IMR-90 (cell line): ENCODE results near the gene C12orf57. TPM values are rescaled to one million over a fixed set of nuclear protein-coding genes. Genes with fewer than 3 reads are reported as not detected.

Source experiments
- ATAC-seq: fragments of 200-7000 bp; cut with Tn5 transposase; 2 replicates; pipeline ENCODE4 v1.9.1; 2020; ENCODE audit warnings: low read depth, mild to moderate bottlenecking, moderate library complexity
- BruUV-seq: library from RNA; stranded (reverse); fragments of 400-500 nt; replicated peaks from 2 replicates; lab custom pipeline; 2021; lab: Mats Ljungman, UMichigan
- CTCF ChIA-PET: fragments of 300-600 bp; formaldehyde crosslinking; extraction: SDS; loops from one replicate; lab custom pipeline; 2021; ENCODE audit warnings: antibody characterized with exemption; lab: Yijun Ruan, JAX
- POLR2A ChIA-PET: fragments of 300-600 bp; sonication (Branson Sonifier 250); formaldehyde crosslinking; loops from one replicate; lab custom pipeline; 2022; ENCODE audit warnings: antibody characterized with exemption; ENCODE audit not compliant: unreplicated experiment; lab: Charles Lee
- DNase-seq: peaks from one replicate; pipeline ENCODE4 v3.0.0; 2013
- H2AFZ ChIP-seq: replicated peaks from 2 replicates; pipeline ENCODE3; 2013; ENCODE audit warnings: low read length, mild to moderate bottlenecking; ENCODE audit not compliant: poor library complexity
- H2AK5ac ChIP-seq: 2 replicates; pipeline ENCODE4 v1.6.1; 2013; ENCODE audit warnings: low read depth, low read length, inconsistent platforms
- H2AK9ac ChIP-seq: replicated peaks from 2 replicates; pipeline ENCODE3; 2013; ENCODE audit warnings: mild to moderate bottlenecking, low read depth, low read length, moderate library complexity; ENCODE audit not compliant: poor library complexity
- H2BK120ac ChIP-seq: 2 replicates; pipeline ENCODE4 v1.6.1; 2013; ENCODE audit warnings: low read depth, low read length, inconsistent platforms
- H2BK15ac ChIP-seq: 3 replicates; pipeline ENCODE4 v1.6.1; 2013; ENCODE audit warnings: low read depth, low read length, inconsistent platforms
- H2BK20ac ChIP-seq: 2 replicates; pipeline ENCODE4 v1.6.1; 2013; ENCODE audit warnings: low read depth, mild to moderate bottlenecking, inconsistent platforms, low read length, moderate library complexity
- H2BK5ac ChIP-seq: 2 replicates; pipeline ENCODE4 v1.6.1; 2013; ENCODE audit warnings: mild to moderate bottlenecking, low read depth, low read length, inconsistent platforms; ENCODE audit not compliant: poor library complexity, severe bottlenecking
- H3K14ac ChIP-seq: replicated peaks from 2 replicates; pipeline ENCODE4 v1.6.1; 2013; ENCODE audit warnings: low read depth, low read length, inconsistent platforms
- H3K18ac ChIP-seq: 2 replicates; pipeline ENCODE4 v1.6.1; 2013; ENCODE audit warnings: low read depth, low read length, control low read depth
- H3K23ac ChIP-seq: 2 replicates; pipeline ENCODE4 v1.6.1; 2013; ENCODE audit warnings: low read depth, low read length, inconsistent platforms
- H3K27ac ChIP-seq: 2 replicates; pipeline ENCODE4 v1.5.1; 2013; ENCODE audit warnings: mild to moderate bottlenecking, control low read depth, low read length; ENCODE audit not compliant: insufficient read depth
- H3K27me3 ChIP-seq: 2 replicates; pipeline ENCODE4 v1.6.1; 2013; ENCODE audit warnings: low read length; ENCODE audit not compliant: control insufficient read depth, insufficient read depth
- H3K36me3 ChIP-seq: 2 replicates; pipeline ENCODE4 v1.6.1; 2013; ENCODE audit warnings: low read length, mixed read lengths; ENCODE audit not compliant: control insufficient read depth, insufficient read depth
- H3K4ac ChIP-seq: 2 replicates; pipeline ENCODE4 v1.6.1; 2013; ENCODE audit warnings: low read depth, low read length, inconsistent platforms
- H3K4me1 ChIP-seq: 2 replicates; pipeline ENCODE4 v1.6.1; 2013; ENCODE audit warnings: low read length, mixed read lengths; ENCODE audit not compliant: control insufficient read depth, insufficient read depth
- H3K4me2 ChIP-seq: 2 replicates; pipeline ENCODE4 v1.6.1; 2013; ENCODE audit warnings: low read depth, mild to moderate bottlenecking, control low read depth, low read length, moderate library complexity
- H3K4me3 ChIP-seq: 2 replicates; pipeline ENCODE4 v1.5.1; 2013; ENCODE audit warnings: low read depth, mild to moderate bottlenecking, control low read depth, low read length, moderate library complexity; ENCODE audit not compliant: insufficient read depth
- H3K56ac ChIP-seq: 2 replicates; pipeline ENCODE4 v1.6.1; 2013; ENCODE audit warnings: low read length, inconsistent platforms; ENCODE audit not compliant: insufficient read depth; ENCODE audit errors: extremely low read depth
- H3K79me1 ChIP-seq, 2 experiments: 2 replicates each; pipeline ENCODE4 v1.6.1; 2013; ENCODE audit warnings: low read length in 2 of 2, inconsistent platforms in 1 of 2, low read depth in 1 of 2
- H3K9ac ChIP-seq: 2 replicates; pipeline ENCODE4 v1.6.1; 2013; ENCODE audit warnings: low read depth, low read length, control low read depth
- H3K9me1 ChIP-seq: 2 replicates; pipeline ENCODE4 v1.6.1; 2013; ENCODE audit warnings: low read length, inconsistent platforms; ENCODE audit not compliant: insufficient read depth
- H3K9me3 ChIP-seq: 2 replicates; pipeline ENCODE4 v1.6.1; 2013; ENCODE audit warnings: low read length; ENCODE audit not compliant: control insufficient read depth, insufficient read depth
- H4K20me1 ChIP-seq: 2 replicates; pipeline ENCODE4 v1.6.1; 2013; ENCODE audit warnings: low read length, inconsistent platforms; ENCODE audit not compliant: insufficient read depth
- H4K5ac ChIP-seq: 2 replicates; pipeline ENCODE4 v1.6.1; 2013; ENCODE audit warnings: mild to moderate bottlenecking, low read depth, low read length, control low read depth
- H4K8ac ChIP-seq, 2 experiments: 2 replicates each; pipeline ENCODE4 v1.6.1; 2013; ENCODE audit warnings: low read depth in 2 of 2, low read length in 2 of 2, control low read depth in 1 of 2, inconsistent platforms in 1 of 2
- H4K91ac ChIP-seq: 2 replicates; pipeline ENCODE4 v1.6.1; 2013; ENCODE audit warnings: low read depth, low read length, inconsistent platforms; ENCODE audit not compliant: insufficient read depth
- BHLHE40 ChIP-seq: fragments of 150-350 bp; IDR thresholded peaks from 2 replicates; pipeline ENCODE4 v1.6.1; 2016; ENCODE audit warnings: mild to moderate bottlenecking, low read depth, low read length
- CEBPB ChIP-seq: IDR thresholded peaks from 2 replicates; pipeline ENCODE4 v1.6.1; 2012; ENCODE audit warnings: low read depth, low read length, improper control_type of control experiment
- CHD1 ChIP-seq: IDR thresholded peaks from 2 replicates; pipeline ENCODE4 v1.6.1; 2012; ENCODE audit warnings: low read depth, low read length, improper control_type of control experiment
- CTCF ChIP-seq: conservative IDR thresholded peaks from 2 replicates; pipeline ENCODE4 v1.5.1; 2012; ENCODE audit warnings: mild to moderate bottlenecking, low read depth, low read length, improper control_type of control experiment
- ELK1 ChIP-seq: fragments of 150-350 bp; IDR thresholded peaks from 2 replicates; pipeline ENCODE4 v1.6.1; 2016; ENCODE audit warnings: low read depth, mild to moderate bottlenecking, low read length, moderate library complexity, borderline replicate concordance
- FOS ChIP-seq: fragments of 150-350 bp; IDR thresholded peaks from 2 replicates; pipeline ENCODE4 v1.6.1; 2016; ENCODE audit warnings: low read depth, low read length
- MAFK ChIP-seq: IDR thresholded peaks from 2 replicates; pipeline ENCODE4 v1.6.1; 2012; ENCODE audit warnings: low read depth, low read length, improper control_type of control experiment
- MAZ ChIP-seq: IDR thresholded peaks from 2 replicates; pipeline ENCODE4 v1.6.1; 2012; ENCODE audit warnings: low read depth, mild to moderate bottlenecking, low read length, improper control_type of control experiment, moderate library complexity, borderline replicate concordance
- MXI1 ChIP-seq: IDR thresholded peaks from 2 replicates; pipeline ENCODE4 v1.6.1; 2012; ENCODE audit warnings: low read depth, mild to moderate bottlenecking, low read length, moderate library complexity, borderline replicate concordance
- NFE2L2 ChIP-seq: fragments of 150-350 bp; IDR thresholded peaks from 2 replicates; pipeline ENCODE4 v1.6.1; 2016; ENCODE audit warnings: low read depth, mild to moderate bottlenecking, low read length
- RAD21 ChIP-seq: IDR thresholded peaks from 2 replicates; pipeline ENCODE4 v1.6.1; 2012; ENCODE audit warnings: low read length, improper control_type of control experiment
- RCOR1 ChIP-seq: IDR thresholded peaks from 2 replicates; pipeline ENCODE4 v1.6.1; 2012; ENCODE audit warnings: mild to moderate bottlenecking, low read length, improper control_type of control experiment; ENCODE audit not compliant: insufficient replicate concordance
- RFX5 ChIP-seq: IDR thresholded peaks from 2 replicates; pipeline ENCODE4 v1.8.0; 2012; ENCODE audit warnings: low read depth, mild to moderate bottlenecking, low read length, moderate library complexity
- SMC3 ChIP-seq: fragments of 150-350 bp; IDR thresholded peaks from 2 replicates; pipeline ENCODE4 v1.6.1; 2016; ENCODE audit warnings: low read depth, mild to moderate bottlenecking, antibody characterized with exemption, low read length, moderate library complexity
- USF2 ChIP-seq: fragments of 150-350 bp; IDR thresholded peaks from 2 replicates; pipeline ENCODE4 v1.6.1; 2017; ENCODE audit warnings: mild to moderate bottlenecking, antibody characterized with exemption, low read length, low read depth
- whole genome bisulfite sequencing, 2 experiments: methylation state at CpG; one replicate each; pipeline versions ENCODE4 v1.1.5 to v1.1.7; 2013; ENCODE audit warnings: missing lambda C conversion rate in 2 of 2; ENCODE audit not compliant: insufficient read length in 1 of 2; ENCODE audit errors: extremely low coverage in 2 of 2; 5-methylcytosine and 5-hydroxymethylcytosine counted together
- dilution Hi-C: fragments of 300-500 bp; cut with HindIII; formaldehyde crosslinking; loops from one replicate; pipeline ENCODE4 v1.14.3; 2018; ENCODE audit warnings: low sequenced_read_pairs; ENCODE audit not compliant: unreplicated experiment
- in situ Hi-C: fragments of 300-500 bp; cut with MboI; formaldehyde crosslinking; loops from 3 replicates; pipeline ENCODE4 v1.14.3; 2019; ENCODE audit warnings: low sequenced_read_pairs, inconsistent platforms, mixed read lengths
- intact Hi-C: fragments of 100-400 bp; cut with micrococcal nuclease; formaldehyde crosslinking; loops from 2 replicates; pipeline ENCODE4 v1.10.0; 2022
- polyA plus RNA-seq, 3 experiments: library from polyadenylated mRNA; depleted of rRNA; stranded (reverse); fragments of >200 nt; gene quantifications; 2 replicates each; pipeline ENCODE4 v1.2.3, GENCODE V29; 2012; ENCODE audit warnings: low replicate concordance in 1 of 3
- total RNA-seq: library from RNA; depleted of rRNA; stranded (reverse); fragments of >200 nt; gene quantifications from 2 replicates; pipeline ENCODE4 v1.2.3, GENCODE V29; 2012

The C12orf57 gene
- total and polyA plus RNA-seq, 2 of the 4 experiments (the other 2 are of a cell fraction), result 238 to 530 TPM

- Histone ChIP-seq H3K9me3 (no peaks in the 10 kb centered on the region), H3K56ac (no peak overlapping the region), H3K4me1 (peaks cover 9% of the 10 kb centered on the region), H3K9ac (no peak overlapping the region), H2BK5ac (no peak overlapping the region), H4K20me1 (peaks cover 43% of the 10 kb centered on the region), H2AK5ac (no peak overlapping the region), H2BK120ac (no peak overlapping the region), H3K9me1 (peaks cover 9% of the 10 kb centered on the region), H2BK20ac (no peak overlapping the region), H3K23ac (no peak overlapping the region), H4K5ac (no peak overlapping the region), H3K4me2 (no peak overlapping the region), H4K8ac (no peak overlapping the region), H3K36me3 (peaks cover 51% of the 10 kb centered on the region), H3K79me1 (peaks cover 12 to 68% of the 10 kb centered on the region in 2 experiments; a peak in 3 of 4 replicates), H4K91ac (no peak overlapping the region), H3K27me3 (no peaks in the 10 kb centered on the region), H3K4ac (no peak overlapping the region), H3K4me3 (no peak overlapping the region), H3K18ac (no peak overlapping the region), H2AK9ac (peak overlapping the region; percentile 58), H2AFZ (no peak overlapping the region), H3K27ac (no peak overlapping the region), H2BK15ac (no peak overlapping the region), H3K14ac (no peak overlapping the region)
- CTCF ChIA-PET, result no interaction called here
- dilution Hi-C loops (no loop called here), intact Hi-C loops (no loop called here), in situ Hi-C loops (no loop called here)
- no TSS peak for BruUV-seq
- POLR2A ChIA-PET, result no interaction called here
- 100% methylated on average over 1 of the region's 14 CpGs; no CpG with 5 or more reads in 1 of the 2 experiments for WGBS, 2 experiments
- ATAC-seq, result no peak
- DNase-seq, result no peak
- TF ChIP-seq SMC3, result no peak
- no peak for TF ChIP-seq RAD21
- TF ChIP-seq RFX5, result no peak
- no peak for TF ChIP-seq ELK1
- TF ChIP-seq CTCF, result no peak
- no peak for TF ChIP-seq MAFK
- no peak for TF ChIP-seq FOS
- TF ChIP-seq USF2, result no peak
- no peak for TF ChIP-seq CHD1
- TF ChIP-seq NFE2L2, result no peak
- no peak for TF ChIP-seq RCOR1
- no peak for TF ChIP-seq MAZ
- TF ChIP-seq BHLHE40, result no peak
- TF ChIP-seq MXI1, result no peak
- no peak for TF ChIP-seq CEBPB
These were observed 8.2 kb upstream of the C12orf57 start for GRCh38 chr12:6935371-6936193.
